HepG2 (cell line): Measurements from ENCODE around the gene ACSL5. TPM values are rescaled to one million over a fixed set of nuclear protein-coding genes. Genes with fewer than 3 reads are reported as not detected.
A peak's percentile ranks its signal among the peaks of the same experiment; 100 is the strongest.

Experiments
- ASH2L ChIP-seq: fragments of 300-600, 200-600 bp; sonication (generic); IDR thresholded peaks from 2 replicates; pipeline ENCODE4 v1.7.0; 2017; ENCODE audit warnings: low read depth, mild to moderate bottlenecking, moderate library complexity, mixed read lengths, low read length; ENCODE audit not compliant: insufficient read length
- BORCS8-MEF2B ChIP-seq: sonication (generic); formaldehyde crosslinking; IDR thresholded peaks from 2 replicates; pipeline ENCODE4 v1.8.0; 2022; ENCODE audit warnings: mild to moderate bottlenecking, missing genetic modification reagents
- HMG20B ChIP-seq: conservative IDR thresholded peaks from 2 replicates; pipeline ENCODE4 v1.6.1; 2016; ENCODE audit warnings: missing genetic modification reagents, missing compliant biosample characterization
- NCOA5 ChIP-seq: sonication (generic); formaldehyde crosslinking; IDR thresholded peaks from 2 replicates; pipeline ENCODE4 v1.4.0; 2020; ENCODE audit warnings: missing genetic modification reagents
- NCOR1 ChIP-seq: fragments of 200-600 bp; sonication (generic); IDR thresholded peaks from 2 replicates; pipeline ENCODE4 v1.7.0; 2017; ENCODE audit warnings: antibody characterized with exemption, low read length, borderline replicate concordance
- PAWR ChIP-seq: sonication (generic); formaldehyde crosslinking; IDR thresholded peaks from 2 replicates; pipeline ENCODE4 v1.4.0; 2020; ENCODE audit warnings: missing genetic modification reagents, mild to moderate bottlenecking, borderline replicate concordance
- RXRA ChIP-seq: sonication (generic); formaldehyde crosslinking; IDR thresholded peaks from 2 replicates; pipeline ENCODE4 v1.5.1; 2020; ENCODE audit warnings: missing genetic modification reagents
- TEAD3 ChIP-seq: optimal IDR thresholded peaks from 2 replicates; pipeline ENCODE3; 2016; ENCODE audit warnings: borderline replicate concordance
- THAP11 ChIP-seq: IDR thresholded peaks from 2 replicates; pipeline ENCODE4 v1.6.1; 2016; ENCODE audit warnings: missing biosample characterization, missing genetic modification reagents
- THYN1 ChIP-seq: sonication (generic); formaldehyde crosslinking; IDR thresholded peaks from 2 replicates; pipeline ENCODE4 v1.8.1; 2023; ENCODE audit warnings: low read depth, mild to moderate bottlenecking, moderate library complexity, missing genetic modification reagents, borderline replicate concordance
- ZNF33A ChIP-seq: sonication (generic); formaldehyde crosslinking; IDR thresholded peaks from 2 replicates; pipeline ENCODE4 v1.5.1; 2020; ENCODE audit warnings: missing genetic modification reagents, mild to moderate bottlenecking, moderate library complexity, borderline replicate concordance
- ZNF34 ChIP-seq: sonication (generic); formaldehyde crosslinking; IDR thresholded peaks from 2 replicates; pipeline ENCODE4 v1.4.0; 2020; ENCODE audit warnings: mild to moderate bottlenecking, missing genetic modification reagents, borderline replicate concordance
- ZNF543 ChIP-seq: sonication (generic); formaldehyde crosslinking; IDR thresholded peaks from 2 replicates; pipeline ENCODE4 v1.4.0; 2020; ENCODE audit warnings: mild to moderate bottlenecking, missing genetic modification reagents
- ZNF563 ChIP-seq: sonication (generic); formaldehyde crosslinking; IDR thresholded peaks from 2 replicates; pipeline ENCODE4 v1.8.0; 2022; ENCODE audit warnings: mild to moderate bottlenecking, moderate library complexity, missing genetic modification reagents
- ZSCAN9 ChIP-seq: IDR thresholded peaks from 2 replicates; pipeline ENCODE4 v1.6.1; 2016; ENCODE audit warnings: borderline replicate concordance
- ZZZ3 ChIP-seq: sonication (generic); formaldehyde crosslinking; IDR thresholded peaks from 2 replicates; pipeline ENCODE4 v1.4.0; 2020; ENCODE audit warnings: missing genetic modification reagents, mild to moderate bottlenecking, borderline replicate concordance
- polyA plus RNA-seq, 8 experiments: library from polyadenylated mRNA; depleted of rRNA in 3 of 8; stranded (reverse) in 7 of 8; unstranded in 1 of 8; fragments of >200 nt; fragmentation: Illumina TruSeq in 4 of 8; extraction: Trizol in 4 of 8; gene quantifications; 2 replicates each; pipeline versions ENCODE4 v1.2.1 to v1.2.3, GENCODE V29; 2011 to 2016; ENCODE audit warnings: low read depth in 4 of 8, missing spikeins in 1 of 8, mixed read lengths in 1 of 8; ENCODE audit not compliant: insufficient read depth in 1 of 8
- total RNA-seq, 5 experiments: library from RNA; depleted of rRNA; stranded (reverse); fragments of >200 nt; fragmentation: Illumina TruSeq; extraction: Trizol; gene quantifications; 2 replicates each; pipeline ENCODE4 v1.2.3, GENCODE V29; 2016; ENCODE audit warnings: low read depth in 1 of 5
- TF ChIP-seq, protein P1 (sequence below): sonication (generic); formaldehyde crosslinking; IDR thresholded peaks from 2 replicates; pipeline ENCODE4; 2020; ENCODE audit warnings: missing genetic modification reagents, mild to moderate bottlenecking, borderline replicate concordance
- TF ChIP-seq, protein P2 (sequence below): IDR thresholded peaks from 2 replicates; pipeline ENCODE4 v1.6.1; 2012; ENCODE audit warnings: inconsistent platforms
- TF ChIP-seq, protein P3 (sequence below): sonication (generic); formaldehyde crosslinking; IDR thresholded peaks from 2 replicates; pipeline ENCODE4 v1.8.1; 2023; ENCODE audit warnings: mild to moderate bottlenecking, moderate library complexity, missing genetic modification reagents
- TF ChIP-seq, protein P4 (sequence below): sonication (generic); formaldehyde crosslinking; IDR thresholded peaks from 2 replicates; pipeline ENCODE4 v1.5.0; 2020; ENCODE audit warnings: mild to moderate bottlenecking, missing genetic modification reagents, borderline replicate concordance
- TF ChIP-seq, protein P5 (sequence below): IDR thresholded peaks from 2 replicates; pipeline ENCODE4 v1.6.1; 2016; ENCODE audit warnings: missing compliant biosample characterization, missing genetic modification reagents, borderline replicate concordance

Gene ACSL5
- total and polyA plus RNA-seq, 2 of the 13 experiments (the other 11 are each of a cell fraction or from before 2014, with no cell fraction given) = 56.4 to 82.5 TPM

DNA sequence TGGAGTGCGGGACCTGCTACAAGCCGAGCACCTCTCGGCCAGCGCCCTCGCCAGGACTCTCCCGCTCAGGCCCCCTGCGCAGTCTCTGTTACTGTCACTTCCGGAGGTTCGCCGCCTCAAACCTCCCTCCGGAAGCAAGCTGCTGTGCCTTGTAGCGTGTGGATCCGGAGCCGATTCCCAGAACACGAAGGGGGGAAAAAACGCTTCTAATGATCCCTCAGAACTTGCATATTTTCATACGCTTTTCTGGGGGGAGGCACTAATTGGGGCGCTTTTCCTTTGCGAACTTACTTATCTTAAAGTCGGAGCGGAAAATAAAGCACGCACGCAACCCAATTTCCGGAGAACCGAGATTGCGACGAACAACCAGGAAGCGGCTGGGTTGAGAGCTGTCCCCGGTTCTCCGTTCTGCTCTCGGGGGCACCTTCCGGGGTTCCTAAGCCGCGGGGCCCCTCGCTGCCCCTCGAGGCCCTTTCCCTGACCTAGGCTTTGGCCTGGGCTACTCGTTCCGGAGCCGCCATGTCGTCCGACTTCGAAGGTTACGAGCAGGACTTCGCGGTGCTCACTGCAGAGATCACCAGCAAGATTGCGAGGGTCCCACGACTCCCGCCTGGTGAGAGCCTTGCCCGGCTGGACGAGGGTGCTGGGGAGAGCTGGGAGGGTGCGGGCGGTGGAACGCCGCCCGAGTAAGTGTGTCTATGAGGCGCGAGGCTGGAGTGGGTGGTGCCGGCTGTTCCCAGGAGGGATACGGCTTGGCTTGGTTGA is 73.1 kb downstream of the ACSL5 start, which contains the start of the genes VTI1A and ZDHHC6 (continued):
- peak; percentile 29; the same call in 1 of the 2 replicates for TF ChIP-seq BORCS8-MEF2B (CRISPR knock-in tag)
- 0 out of 2 replicates have a peak, but pooled peaks have one; percentile 28 for TF ChIP-seq ZSCAN9 (CRISPR knock-in tag)
- TF ChIP-seq, protein P1, sequence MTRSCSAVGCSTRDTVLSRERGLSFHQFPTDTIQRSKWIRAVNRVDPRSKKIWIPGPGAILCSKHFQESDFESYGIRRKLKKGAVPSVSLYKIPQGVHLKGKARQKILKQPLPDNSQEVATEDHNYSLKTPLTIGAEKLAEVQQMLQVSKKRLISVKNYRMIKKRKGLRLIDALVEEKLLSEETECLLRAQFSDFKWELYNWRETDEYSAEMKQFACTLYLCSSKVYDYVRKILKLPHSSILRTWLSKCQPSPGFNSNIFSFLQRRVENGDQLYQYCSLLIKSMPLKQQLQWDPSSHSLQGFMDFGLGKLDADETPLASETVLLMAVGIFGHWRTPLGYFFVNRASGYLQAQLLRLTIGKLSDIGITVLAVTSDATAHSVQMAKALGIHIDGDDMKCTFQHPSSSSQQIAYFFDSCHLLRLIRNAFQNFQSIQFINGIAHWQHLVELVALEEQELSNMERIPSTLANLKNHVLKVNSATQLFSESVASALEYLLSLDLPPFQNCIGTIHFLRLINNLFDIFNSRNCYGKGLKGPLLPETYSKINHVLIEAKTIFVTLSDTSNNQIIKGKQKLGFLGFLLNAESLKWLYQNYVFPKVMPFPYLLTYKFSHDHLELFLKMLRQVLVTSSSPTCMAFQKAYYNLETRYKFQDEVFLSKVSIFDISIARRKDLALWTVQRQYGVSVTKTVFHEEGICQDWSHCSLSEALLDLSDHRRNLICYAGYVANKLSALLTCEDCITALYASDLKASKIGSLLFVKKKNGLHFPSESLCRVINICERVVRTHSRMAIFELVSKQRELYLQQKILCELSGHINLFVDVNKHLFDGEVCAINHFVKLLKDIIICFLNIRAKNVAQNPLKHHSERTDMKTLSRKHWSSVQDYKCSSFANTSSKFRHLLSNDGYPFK (CRISPR knock-in tag) = peak; percentile 79; the same call in 1 of the 2 replicates
- TF ChIP-seq, protein P2, sequence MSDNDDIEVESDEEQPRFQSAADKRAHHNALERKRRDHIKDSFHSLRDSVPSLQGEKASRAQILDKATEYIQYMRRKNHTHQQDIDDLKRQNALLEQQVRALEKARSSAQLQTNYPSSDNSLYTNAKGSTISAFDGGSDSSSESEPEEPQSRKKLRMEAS = peak; percentile 31; the same call in 1 of the 2 replicates
- peak; percentile 98 for TF ChIP-seq ZNF34 (CRISPR knock-in tag)
- TF ChIP-seq, protein P3, sequence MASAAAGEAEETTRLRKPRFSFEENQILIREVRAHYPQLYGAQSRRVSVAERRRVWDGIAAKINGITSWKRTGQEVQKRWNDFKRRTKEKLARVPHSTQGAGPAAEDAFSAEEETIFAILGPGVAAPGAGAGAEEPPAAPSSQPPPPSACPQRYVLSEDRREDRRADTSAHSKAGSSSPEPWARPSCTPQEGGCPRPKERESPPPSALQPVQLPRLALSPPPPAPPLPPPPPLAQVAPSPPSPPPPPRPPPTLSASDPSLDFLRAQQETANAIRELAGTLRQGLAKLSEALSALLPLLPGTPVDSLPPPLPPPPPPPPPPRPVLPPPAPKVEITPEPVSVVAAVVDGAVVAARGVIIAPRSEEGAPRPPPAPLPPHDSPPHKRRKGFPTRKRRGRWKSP (CRISPR knock-in tag) = peak; percentile 38; the same call in 1 of the 2 replicates
- peak; percentile 93; the same call in 1 of the 2 replicates for TF ChIP-seq ZNF33A (CRISPR knock-in tag)
- TF ChIP-seq HMG20B = no peak
- TF ChIP-seq, protein P4, sequence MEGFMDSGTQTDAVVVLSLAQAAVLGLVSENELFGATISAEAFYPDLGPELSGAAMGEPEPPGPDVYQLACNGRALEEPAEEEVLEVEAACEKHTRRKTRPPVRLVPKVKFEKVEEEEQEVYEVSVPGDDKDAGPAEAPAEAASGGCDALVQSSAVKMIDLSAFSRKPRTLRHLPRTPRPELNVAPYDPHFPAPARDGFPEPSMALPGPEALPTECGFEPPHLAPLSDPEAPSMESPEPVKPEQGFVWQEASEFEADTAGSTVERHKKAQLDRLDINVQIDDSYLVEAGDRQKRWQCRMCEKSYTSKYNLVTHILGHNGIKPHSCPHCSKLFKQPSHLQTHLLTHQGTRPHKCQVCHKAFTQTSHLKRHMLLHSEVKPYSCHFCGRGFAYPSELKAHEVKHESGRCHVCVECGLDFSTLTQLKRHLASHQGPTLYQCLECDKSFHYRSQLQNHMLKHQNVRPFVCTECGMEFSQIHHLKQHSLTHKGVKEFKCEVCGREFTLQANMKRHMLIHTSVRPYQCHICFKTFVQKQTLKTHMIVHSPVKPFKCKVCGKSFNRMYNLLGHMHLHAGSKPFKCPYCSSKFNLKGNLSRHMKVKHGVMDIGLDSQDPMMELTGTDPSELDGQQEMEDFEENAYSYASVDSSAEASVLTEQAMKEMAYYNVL (CRISPR knock-in tag) = peak; percentile 59; the same call in 1 of the 2 replicates
- peak; percentile 71; the same call in 1 of the 2 replicates for TF ChIP-seq NCOR1
- TF ChIP-seq THYN1 (CRISPR knock-in tag) = no peak
- TF ChIP-seq TEAD3 (CRISPR knock-in tag) = no peak
- TF ChIP-seq, protein P5, sequence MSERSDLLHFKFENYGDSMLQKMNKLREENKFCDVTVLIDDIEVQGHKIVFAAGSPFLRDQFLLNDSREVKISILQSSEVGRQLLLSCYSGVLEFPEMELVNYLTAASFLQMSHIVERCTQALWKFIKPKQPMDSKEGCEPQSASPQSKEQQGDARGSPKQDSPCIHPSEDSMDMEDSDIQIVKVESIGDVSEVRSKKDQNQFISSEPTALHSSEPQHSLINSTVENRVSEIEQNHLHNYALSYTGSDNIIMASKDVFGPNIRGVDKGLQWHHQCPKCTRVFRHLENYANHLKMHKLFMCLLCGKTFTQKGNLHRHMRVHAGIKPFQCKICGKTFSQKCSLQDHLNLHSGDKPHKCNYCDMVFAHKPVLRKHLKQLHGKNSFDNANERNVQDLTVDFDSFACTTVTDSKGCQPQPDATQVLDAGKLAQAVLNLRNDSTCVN = peak; percentile 61; the same call in 1 of the 2 replicates
- peak; percentile 33; the same call in 1 of the 2 replicates for TF ChIP-seq RXRA (CRISPR knock-in tag)
- peak; percentile 81; the same call in 1 of the 2 replicates for TF ChIP-seq ZNF543 (CRISPR knock-in tag)
- TF ChIP-seq THAP11 = peak; percentile 84
- no peak; the same call in 1 of the 2 replicates for TF ChIP-seq PAWR (CRISPR knock-in tag)
- TF ChIP-seq ZZZ3 (CRISPR knock-in tag) = peak; percentile 41; the same call in 1 of the 2 replicates
- peak; percentile 100 for TF ChIP-seq ASH2L
- TF ChIP-seq ZNF563 = peak; percentile 35; the same call in 1 of the 2 replicates
- TF ChIP-seq NCOA5 (CRISPR knock-in tag) = no peak
